ENCODE data around the gene FTHL17.

FTHL17 gene

DNA sequence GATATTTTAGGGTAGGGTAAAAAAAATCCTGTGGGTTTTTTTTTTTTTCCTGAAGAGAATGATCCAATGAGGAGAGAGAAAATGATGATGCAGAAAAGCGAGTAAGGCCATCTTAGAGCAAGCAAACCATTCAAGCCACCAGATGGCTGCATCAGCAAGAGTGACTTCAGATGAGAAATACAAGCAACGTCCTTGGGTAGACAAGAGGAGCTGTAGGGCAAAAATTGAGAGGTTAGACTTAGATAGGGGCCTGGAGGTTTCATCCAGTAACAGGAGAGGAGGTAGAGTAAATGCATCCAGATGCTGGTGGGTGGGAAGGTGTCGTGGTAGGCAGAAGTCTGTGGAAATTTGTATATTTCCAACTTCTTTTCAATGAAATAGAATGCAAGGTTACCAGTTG is 14.6 kb downstream of the FTHL17 start:
- no peak for TF ChIP-seq CTCF (IDR thresholded peaks at IDR 0.05; ENCODE audit: low read depth, low read length, missing control alignments)
- DNase-seq (ENCODE audit: low read depth): no peak

DNA sequence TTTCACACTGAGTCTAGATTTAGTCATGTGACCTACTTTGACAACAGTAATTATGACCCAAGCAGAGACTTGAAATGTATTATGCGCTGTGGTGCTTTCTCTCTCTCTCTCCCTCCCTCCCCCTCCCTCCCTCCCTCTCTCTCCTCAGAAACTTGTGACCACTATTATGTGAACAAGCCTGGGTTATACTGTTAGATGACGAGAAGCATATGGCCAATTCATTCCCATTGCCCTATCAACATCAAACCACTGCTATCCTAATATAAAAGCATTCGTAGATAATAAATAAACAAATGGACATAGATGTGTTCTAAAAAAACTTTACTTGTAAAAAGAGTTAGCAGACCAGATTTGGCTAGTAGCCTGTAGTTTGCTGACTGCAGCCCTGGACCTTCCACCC is 18.2 kb downstream of the FTHL17 start:
- no peak for DNase-seq (ENCODE audit: low read depth)
- no peak for TF ChIP-seq CTCF (IDR thresholded peaks at IDR 0.05; ENCODE audit: low read depth, low read length, missing control alignments)
- no peak overlapping the region for H3K4me3 ChIP-seq (ENCODE audit: low read depth, low read length)

More for the DNA sequence above, 14.6 kb downstream of the FTHL17 start:
- no peak overlapping the region for H3K4me3 ChIP-seq (ENCODE audit: low read depth, low read length)

DNA sequence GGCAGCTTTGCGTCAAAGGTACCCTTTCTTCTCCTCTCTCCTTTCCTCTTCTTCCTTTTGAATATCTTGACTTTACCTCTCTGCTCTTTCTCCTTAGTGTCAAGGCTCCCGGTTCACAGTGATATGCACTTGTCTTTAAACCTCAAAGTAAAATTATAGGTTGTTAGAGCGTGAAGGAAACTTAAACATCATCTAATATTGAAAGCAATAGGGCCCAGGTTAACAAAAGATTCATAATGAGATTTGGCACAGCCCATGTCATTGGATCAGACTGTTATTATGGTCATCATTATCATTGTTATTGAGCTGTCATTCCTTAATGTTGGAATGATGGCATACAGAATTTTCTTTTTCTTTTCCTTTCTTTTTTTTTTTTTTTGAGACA is 32.5 kb downstream of the FTHL17 start:
- no peak for TF ChIP-seq CTCF (IDR thresholded peaks at IDR 0.05; ENCODE audit: low read depth, low read length, missing control alignments)
- H3K4me3 ChIP-seq (ENCODE audit: low read depth, low read length): no peak overlapping the region

GRCh38 chrX:31038575-31039326 is 33.1 kb downstream of the FTHL17 start:
- no peak for DNase-seq (ENCODE audit: low read depth)
- H3K4me3 ChIP-seq (ENCODE audit: low read depth, low read length): no peak overlapping the region
- peak; percentile 51 for TF ChIP-seq CTCF (IDR thresholded peaks at IDR 0.05; ENCODE audit: low read depth, low read length, missing control alignments)

More for the DNA sequence above, 32.5 kb downstream of the FTHL17 start:
- DNase-seq (ENCODE audit: low read depth): no peak

DNA sequence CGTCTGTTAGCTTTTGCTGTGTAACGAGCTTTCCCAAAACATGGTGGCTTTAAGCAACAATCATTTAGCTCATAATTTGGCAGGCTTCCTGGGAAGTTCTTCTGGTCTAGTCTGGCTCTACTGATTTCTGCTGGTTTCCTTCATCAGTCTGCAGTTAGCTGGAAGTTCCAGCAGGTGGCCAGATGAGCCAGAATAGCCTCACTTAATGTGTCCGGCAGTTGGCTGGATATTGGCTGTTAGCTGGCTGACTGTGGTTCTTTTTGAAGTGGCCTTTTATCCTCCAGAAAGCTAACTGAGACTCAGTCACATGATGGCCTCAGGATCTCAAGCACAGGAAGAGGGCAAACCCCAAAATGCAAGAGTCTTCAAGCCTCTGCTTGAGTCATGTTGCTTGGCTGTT is 34.9 kb downstream of the FTHL17 start:
- peak; percentile 77 for TF ChIP-seq CTCF (IDR thresholded peaks at IDR 0.05; ENCODE audit: low read depth, low read length, missing control alignments)
- no peak overlapping the region for H3K4me3 ChIP-seq (ENCODE audit: low read depth, low read length)
- no peak for DNase-seq (ENCODE audit: low read depth)

- no peak overlapping the region for H3K4me3 ChIP-seq (ENCODE audit: low read depth, low read length)
- TF ChIP-seq CTCF (IDR thresholded peaks at IDR 0.05; ENCODE audit: low read depth, low read length, missing control alignments): no peak
- DNase-seq (ENCODE audit: low read depth): no peak
These were observed 44.5 kb downstream of the FTHL17 start for GRCh38 chrX:31027351-31027750.

GRCh38 chrX:31024866-31025265 is 47.0 kb downstream of the FTHL17 start:
- no peak for DNase-seq (ENCODE audit: low read depth)
- TF ChIP-seq CTCF (IDR thresholded peaks at IDR 0.05; ENCODE audit: low read depth, low read length, missing control alignments): no peak

More at GRCh38 chrX:31024866-31025265, 47.0 kb downstream of the FTHL17 start:
- no peak overlapping the region for H3K4me3 ChIP-seq (ENCODE audit: low read depth, low read length)

Measured in GM12864 (cell line).